ENCODE data around the gene RAB23. TPM values are rescaled to one million over a fixed set of nuclear protein-coding genes. Genes with fewer than 3 reads are reported as not detected.

The RAB23 gene
- polyA plus RNA-seq, 3 donors = 32.7 to 42.3 (median 35.6) TPM

GRCh38 chr6:57207141-57207540 is 15.0 kb downstream of the RAB23 start:
- no peak for DNase-seq (ENCODE audit: extremely low read depth in 1 of 11, low read depth in 9 of 11, low spot score in 4 of 11)

GRCh38 chr6:57205550-57206328 is 16.4 kb downstream of the RAB23 start:
- DNase-seq (ENCODE audit: extremely low read depth in 1 of 11, low read depth in 9 of 11, low spot score in 4 of 11) = no peak

DNA sequence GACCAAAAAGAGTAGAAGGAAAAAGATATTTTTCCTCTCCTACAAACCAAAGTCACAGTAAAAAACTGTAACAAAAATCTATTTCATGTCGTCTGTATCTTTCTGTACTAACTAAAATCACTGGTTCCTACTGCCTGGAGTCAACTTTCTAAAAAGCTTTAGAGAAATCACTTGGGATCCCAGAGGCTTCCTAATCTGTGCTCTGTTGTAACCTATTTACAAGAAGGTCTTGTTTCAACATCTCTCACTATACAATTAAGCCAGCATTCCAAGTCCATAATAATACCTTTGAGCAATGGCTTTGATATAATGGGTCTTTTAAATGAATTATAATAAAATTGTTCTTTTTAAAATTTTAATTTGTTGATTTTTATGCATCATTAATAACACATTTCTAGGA is 20.4 kb downstream of the RAB23 start:
- DNase-seq (ENCODE audit: extremely low read depth in 1 of 11, low read depth in 9 of 11, low spot score in 4 of 11) = no peak

DNA sequence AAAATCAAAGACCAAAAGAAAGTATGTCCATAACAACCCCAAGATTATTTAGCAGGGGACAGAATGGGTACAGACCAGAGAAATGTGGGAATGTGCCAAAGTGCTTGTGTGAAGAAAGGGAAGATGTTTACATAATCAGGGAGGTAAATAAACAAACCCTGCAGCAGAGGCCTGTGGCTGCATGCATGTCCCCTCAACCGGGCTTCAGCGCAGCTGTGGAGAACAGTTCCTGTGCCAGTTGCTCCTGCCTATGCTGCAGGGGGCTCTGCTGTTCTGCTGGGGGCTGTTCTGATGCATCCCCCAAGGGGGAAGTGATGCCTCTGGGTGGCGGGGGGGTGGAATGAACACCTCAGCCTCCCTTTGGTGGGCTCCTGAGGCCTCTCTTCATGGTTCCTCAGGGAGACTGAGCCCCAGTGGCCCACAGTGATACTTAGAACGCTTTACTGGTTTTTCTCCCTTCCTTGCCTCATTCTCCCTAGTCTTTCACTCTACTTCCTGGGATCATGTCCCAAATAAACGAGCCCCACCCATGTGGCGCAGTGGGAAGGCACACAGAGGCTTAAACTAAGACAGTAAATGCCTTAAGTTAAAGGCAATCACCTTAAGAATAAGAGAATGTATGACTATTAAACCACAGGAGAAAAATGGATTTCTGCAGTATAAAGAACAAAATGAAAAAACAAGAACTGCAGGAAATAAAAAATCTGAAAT is 23.0 kb downstream of the RAB23 start:
- no peak for DNase-seq (ENCODE audit: extremely low read depth in 1 of 11, low read depth in 9 of 11, low spot score in 4 of 11)

- DNase-seq (ENCODE audit: extremely low read depth in 1 of 11, low read depth in 9 of 11, low spot score in 4 of 11) = no peak
Observed at GRCh38 chr6:57195457-57195856, 26.6 kb downstream of the RAB23 start.

DNA sequence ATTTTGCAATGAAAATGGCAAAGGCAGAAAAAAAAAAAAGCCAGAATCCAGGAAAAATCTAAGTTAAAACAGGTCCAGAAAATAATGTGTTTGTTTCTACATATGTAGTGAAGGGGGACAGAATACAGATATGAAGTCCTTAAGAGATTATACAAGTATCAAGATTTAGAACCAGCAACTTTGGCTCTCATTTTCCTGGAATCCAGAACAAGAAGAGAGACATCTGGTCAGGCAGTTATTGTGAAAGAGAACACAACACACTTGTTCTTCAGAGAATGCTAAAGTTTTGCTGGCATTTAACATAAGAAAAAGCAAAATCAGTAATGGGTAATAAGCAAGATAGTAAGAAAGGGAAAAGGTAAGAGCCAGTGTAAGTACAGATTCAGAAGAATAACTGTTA is 28.9 kb downstream of the RAB23 start:
- DNase-seq (ENCODE audit: extremely low read depth in 1 of 11, low read depth in 9 of 11, low spot score in 4 of 11) = no peak

DNA sequence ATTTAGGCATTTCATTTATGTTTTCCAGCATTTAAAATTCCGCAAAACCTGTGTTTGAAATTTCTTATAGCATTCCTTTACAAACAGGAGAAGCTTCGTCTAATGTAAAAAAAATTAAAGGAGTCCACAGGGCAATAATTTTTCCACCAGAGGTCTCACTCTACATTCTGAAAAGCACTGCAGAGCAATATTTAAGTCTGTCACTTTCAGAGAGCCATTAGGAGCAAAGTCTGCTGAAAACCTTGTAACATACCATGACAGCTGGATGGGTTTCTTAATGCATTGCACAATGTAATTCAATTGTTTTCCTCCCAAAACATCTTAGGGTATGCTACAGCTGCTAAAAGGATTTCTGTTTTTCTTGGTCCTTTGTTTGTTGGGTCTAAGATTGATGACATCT is 32.0 kb downstream of the RAB23 start:
- DNase-seq (ENCODE audit: extremely low read depth in 1 of 11, low read depth in 9 of 11, low spot score in 4 of 11) = peak in 2 of 11 donors; percentile 16 to 35

GRCh38 chr6:57183336-57183735 is 38.8 kb downstream of the RAB23 start:
- no peak for DNase-seq (ENCODE audit: extremely low read depth in 1 of 11, low read depth in 9 of 11, low spot score in 4 of 11)

GRCh38 chr6:57182017-57182432 is 40.1 kb downstream of the RAB23 start:
- DNase-seq (ENCODE audit: extremely low read depth in 1 of 11, low read depth in 9 of 11, low spot score in 4 of 11) = no peak

DNA sequence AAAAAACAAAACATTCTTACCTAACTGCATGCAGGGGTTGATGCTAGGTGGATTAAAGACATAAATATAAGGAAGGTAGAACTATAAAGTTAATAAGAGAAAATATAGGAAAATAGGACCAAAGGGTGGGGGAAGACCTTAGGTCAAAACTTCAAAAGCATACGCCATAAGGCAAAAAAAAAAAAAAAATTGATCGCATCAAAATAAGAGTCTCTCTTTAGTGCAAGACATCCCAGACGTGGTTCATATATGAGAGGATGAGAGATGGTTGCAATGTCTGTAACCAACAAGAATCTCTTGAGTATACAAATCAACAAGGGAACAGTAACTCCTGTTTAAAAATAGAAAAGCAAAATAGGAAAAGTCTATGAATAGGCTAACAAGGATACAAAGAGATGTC is 41.5 kb downstream of the RAB23 start:
- DNase-seq (ENCODE audit: extremely low read depth in 1 of 11, low read depth in 9 of 11, low spot score in 4 of 11) = no peak

GRCh38 chr6:57177545-57178265 is 44.4 kb downstream of the RAB23 start:
- DNase-seq (ENCODE audit: extremely low read depth in 1 of 11, low read depth in 9 of 11, low spot score in 4 of 11) = no peak

DNA sequence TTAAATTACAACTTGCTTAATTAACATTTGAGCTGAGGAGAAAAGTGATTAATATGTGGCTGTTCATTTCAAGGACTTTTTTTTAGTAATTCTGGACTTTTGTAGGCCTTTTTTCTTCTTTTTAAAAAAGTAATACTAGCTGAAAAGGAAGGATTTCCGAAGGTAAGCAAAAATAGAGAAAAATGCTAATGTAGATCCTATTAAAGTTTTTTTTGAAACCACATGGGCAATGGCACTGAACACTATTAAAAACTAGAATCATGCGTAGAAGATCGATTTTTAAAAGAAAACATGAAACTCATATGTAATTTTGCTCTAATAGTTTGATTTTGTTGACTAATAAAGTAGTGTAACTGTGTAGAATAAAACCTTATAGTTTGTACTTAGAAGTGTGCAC is 47.6 kb downstream of the RAB23 start:
- DNase-seq (ENCODE audit: extremely low read depth in 1 of 11, low read depth in 9 of 11, low spot score in 4 of 11) = no peak

- DNase-seq (ENCODE audit: extremely low read depth in 1 of 11, low read depth in 9 of 11, low spot score in 4 of 11) = no peak
Observed at GRCh38 chr6:57173886-57174510, 48.1 kb downstream of the RAB23 start.

- DNase-seq (ENCODE audit: extremely low read depth in 1 of 11, low read depth in 9 of 11, low spot score in 4 of 11) = peak in 1 of 11 donors; percentile 10
Observed at GRCh38 chr6:57173056-57173885, 48.8 kb downstream of the RAB23 start.

DNA sequence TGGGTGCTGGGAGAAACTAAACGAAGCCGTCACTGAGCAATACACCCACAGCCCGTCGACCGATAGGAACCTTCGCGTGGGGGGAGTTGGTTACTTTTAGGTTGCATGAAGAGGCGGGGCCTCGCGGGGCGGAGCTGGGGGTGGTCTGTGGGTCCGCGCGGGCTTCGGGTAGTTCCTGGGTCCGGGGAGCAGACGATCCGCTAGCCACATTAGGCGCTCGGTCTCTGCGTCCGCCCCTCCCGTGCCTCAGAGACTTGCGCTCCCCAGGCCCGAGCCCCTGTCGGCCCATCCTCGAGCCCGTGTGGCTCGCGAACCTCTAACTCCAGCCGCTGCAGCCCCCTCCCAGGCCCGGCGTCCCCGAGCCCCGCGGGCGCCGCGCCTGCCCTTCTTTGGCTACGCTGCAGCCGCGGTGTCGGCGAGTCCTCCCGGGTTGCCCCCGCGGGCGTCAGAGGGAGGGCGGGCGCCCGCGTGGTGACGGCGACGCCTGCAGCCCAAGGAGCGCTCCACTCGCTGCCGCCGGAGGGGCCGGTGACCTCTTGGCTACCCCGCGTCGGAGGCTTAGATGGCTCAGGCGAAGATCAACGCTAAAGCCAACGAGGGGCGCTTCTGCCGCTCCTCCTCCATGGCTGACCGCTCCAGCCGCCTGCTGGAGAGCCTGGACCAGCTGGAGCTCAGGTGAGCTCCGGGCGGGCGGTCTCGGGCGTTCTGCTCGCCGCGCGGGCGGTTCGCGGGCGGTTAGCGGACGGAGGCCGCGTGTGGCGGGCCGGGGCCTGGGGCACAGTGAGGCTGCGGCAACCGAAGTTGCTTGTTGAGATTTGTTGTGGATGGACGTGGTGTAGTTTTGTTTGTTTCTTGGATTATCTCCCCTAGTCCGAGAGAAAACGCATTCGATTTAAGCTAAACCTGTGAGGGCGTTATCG is 49.7 kb downstream of the RAB23 start, which contains the start of gene BAG2:
TSS of gene BAG2 (plus strand) at position 191 of the 920 bp plus-strand sequence. CDS start at position 563, 372 bp downstream.
- peak in 10 of 11 donors; percentile 47 to 72 (median 65) for DNase-seq (ENCODE audit: extremely low read depth in 1 of 11, low read depth in 9 of 11, low spot score in 4 of 11)

- DNase-seq (ENCODE audit: extremely low read depth in 1 of 11, low read depth in 9 of 11, low spot score in 4 of 11) = no peak
Observed at GRCh38 chr6:57165080-57165479, 57.0 kb downstream of the RAB23 start.

GRCh38 chr6:57163956-57164355 is 58.2 kb downstream of the RAB23 start:
- no peak for DNase-seq (ENCODE audit: extremely low read depth in 1 of 11, low read depth in 9 of 11, low spot score in 4 of 11)

Data from renal cortex interstitium (tissue), 11 donors.